ENCODE data around the gene GALNT10. TPM values are rescaled to one million over a fixed set of nuclear protein-coding genes. Genes with fewer than 3 reads are reported as not detected.

The GALNT10 gene
- total RNA-seq, 1 experiment from 2014 or later, result 22.9 TPM

- TF ChIP-seq AR (CRISPR knock-in tag; IDR thresholded peaks at IDR 0.05) (no peak), MAX (CRISPR knock-in tag; IDR thresholded peaks at IDR 0.05) (no peak), IRF2 (CRISPR knock-in tag; IDR thresholded peaks at IDR 0.05; ENCODE audit: borderline replicate concordance, low read depth) (no peak), ATF3 (CRISPR knock-in tag; conservative IDR thresholded peaks at IDR 0.05) (no peak), HMGA2 (CRISPR knock-in tag; IDR thresholded peaks at IDR 0.05) (no peak), PRDM15 (CRISPR knock-in tag; IDR thresholded peaks at IDR 0.05) (no peak), FOXP1 (CRISPR knock-in tag; IDR thresholded peaks at IDR 0.05; ENCODE audit: borderline replicate concordance) (no peak), ZNF425 (CRISPR knock-in tag; conservative IDR thresholded peaks at IDR 0.05) (no peak), ZBTB21 (CRISPR knock-in tag; IDR thresholded peaks at IDR 0.05; ENCODE audit: borderline replicate concordance) (no peak)
Measured at GRCh38 chr5:154330097-154330667, 139.6 kb downstream of the GALNT10 start (continued).

DNA sequence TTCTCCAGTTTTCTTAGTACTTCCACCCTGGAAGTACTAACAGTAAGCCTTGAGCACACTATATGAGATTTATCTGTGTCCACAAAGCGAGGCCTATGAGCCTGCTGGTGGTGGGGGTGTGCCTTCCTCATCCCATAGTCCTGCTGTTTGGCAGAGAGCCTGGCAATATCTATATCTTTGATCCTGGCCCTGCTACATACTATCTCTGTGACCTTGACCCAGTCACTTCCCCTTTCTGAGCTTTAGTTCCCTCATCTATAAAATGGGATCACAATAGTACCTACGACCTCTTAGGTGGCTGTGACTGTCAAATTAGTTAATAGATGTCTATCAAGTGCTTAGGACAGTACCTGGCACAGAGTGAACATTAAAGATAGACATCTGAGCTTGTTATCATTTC lies 140.7 kb downstream of the GALNT10 start:
- no peak overlapping the region for H3K4me3 Mint-ChIP-seq
- no peaks in the 10 kb centered on the region for H3K36me3 Mint-ChIP-seq
- no peaks in the 10 kb centered on the region for H3K9me3 Mint-ChIP-seq
- DNase-seq (ENCODE audit: low spot score) (no peak), ATAC-seq (no peak)
- no peaks in the 10 kb centered on the region for H3K4me1 Mint-ChIP-seq
- TF ChIP-seq ELF4 (CRISPR knock-in tag; IDR thresholded peaks at IDR 0.05; ENCODE audit: low read depth) (no peak), ZNF317 (CRISPR knock-in tag; IDR thresholded peaks at IDR 0.05; ENCODE audit: borderline replicate concordance, low read depth) (no peak), NR1H2 (CRISPR knock-in tag; IDR thresholded peaks at IDR 0.05) (no peak), ATF1 (CRISPR knock-in tag; IDR thresholded peaks at IDR 0.05) (no peak), FOXJ3 (CRISPR knock-in tag; IDR thresholded peaks at IDR 0.05; ENCODE audit: borderline replicate concordance) (no peak), SMAD3 (CRISPR knock-in tag; IDR thresholded peaks at IDR 0.05; ENCODE audit: borderline replicate concordance) (no peak), ZNF219 (CRISPR knock-in tag; IDR thresholded peaks at IDR 0.05; ENCODE audit: borderline replicate concordance) (no peak), SMAD4 (CRISPR knock-in tag; IDR thresholded peaks at IDR 0.05) (no peak)
- TF ChIP-seq, protein P1, sequence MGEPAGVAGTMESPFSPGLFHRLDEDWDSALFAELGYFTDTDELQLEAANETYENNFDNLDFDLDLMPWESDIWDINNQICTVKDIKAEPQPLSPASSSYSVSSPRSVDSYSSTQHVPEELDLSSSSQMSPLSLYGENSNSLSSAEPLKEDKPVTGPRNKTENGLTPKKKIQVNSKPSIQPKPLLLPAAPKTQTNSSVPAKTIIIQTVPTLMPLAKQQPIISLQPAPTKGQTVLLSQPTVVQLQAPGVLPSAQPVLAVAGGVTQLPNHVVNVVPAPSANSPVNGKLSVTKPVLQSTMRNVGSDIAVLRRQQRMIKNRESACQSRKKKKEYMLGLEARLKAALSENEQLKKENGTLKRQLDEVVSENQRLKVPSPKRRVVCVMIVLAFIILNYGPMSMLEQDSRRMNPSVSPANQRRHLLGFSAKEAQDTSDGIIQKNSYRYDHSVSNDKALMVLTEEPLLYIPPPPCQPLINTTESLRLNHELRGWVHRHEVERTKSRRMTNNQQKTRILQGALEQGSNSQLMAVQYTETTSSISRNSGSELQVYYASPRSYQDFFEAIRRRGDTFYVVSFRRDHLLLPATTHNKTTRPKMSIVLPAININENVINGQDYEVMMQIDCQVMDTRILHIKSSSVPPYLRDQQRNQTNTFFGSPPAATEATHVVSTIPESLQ (CRISPR knock-in tag; IDR thresholded peaks at IDR 0.05), result no peak
- TF ChIP-seq, protein P2, sequence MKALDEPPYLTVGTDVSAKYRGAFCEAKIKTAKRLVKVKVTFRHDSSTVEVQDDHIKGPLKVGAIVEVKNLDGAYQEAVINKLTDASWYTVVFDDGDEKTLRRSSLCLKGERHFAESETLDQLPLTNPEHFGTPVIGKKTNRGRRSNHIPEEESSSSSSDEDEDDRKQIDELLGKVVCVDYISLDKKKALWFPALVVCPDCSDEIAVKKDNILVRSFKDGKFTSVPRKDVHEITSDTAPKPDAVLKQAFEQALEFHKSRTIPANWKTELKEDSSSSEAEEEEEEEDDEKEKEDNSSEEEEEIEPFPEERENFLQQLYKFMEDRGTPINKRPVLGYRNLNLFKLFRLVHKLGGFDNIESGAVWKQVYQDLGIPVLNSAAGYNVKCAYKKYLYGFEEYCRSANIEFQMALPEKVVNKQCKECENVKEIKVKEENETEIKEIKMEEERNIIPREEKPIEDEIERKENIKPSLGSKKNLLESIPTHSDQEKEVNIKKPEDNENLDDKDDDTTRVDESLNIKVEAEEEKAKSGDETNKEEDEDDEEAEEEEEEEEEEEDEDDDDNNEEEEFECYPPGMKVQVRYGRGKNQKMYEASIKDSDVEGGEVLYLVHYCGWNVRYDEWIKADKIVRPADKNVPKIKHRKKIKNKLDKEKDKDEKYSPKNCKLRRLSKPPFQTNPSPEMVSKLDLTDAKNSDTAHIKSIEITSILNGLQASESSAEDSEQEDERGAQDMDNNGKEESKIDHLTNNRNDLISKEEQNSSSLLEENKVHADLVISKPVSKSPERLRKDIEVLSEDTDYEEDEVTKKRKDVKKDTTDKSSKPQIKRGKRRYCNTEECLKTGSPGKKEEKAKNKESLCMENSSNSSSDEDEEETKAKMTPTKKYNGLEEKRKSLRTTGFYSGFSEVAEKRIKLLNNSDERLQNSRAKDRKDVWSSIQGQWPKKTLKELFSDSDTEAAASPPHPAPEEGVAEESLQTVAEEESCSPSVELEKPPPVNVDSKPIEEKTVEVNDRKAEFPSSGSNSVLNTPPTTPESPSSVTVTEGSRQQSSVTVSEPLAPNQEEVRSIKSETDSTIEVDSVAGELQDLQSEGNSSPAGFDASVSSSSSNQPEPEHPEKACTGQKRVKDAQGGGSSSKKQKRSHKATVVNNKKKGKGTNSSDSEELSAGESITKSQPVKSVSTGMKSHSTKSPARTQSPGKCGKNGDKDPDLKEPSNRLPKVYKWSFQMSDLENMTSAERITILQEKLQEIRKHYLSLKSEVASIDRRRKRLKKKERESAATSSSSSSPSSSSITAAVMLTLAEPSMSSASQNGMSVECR (CRISPR knock-in tag; IDR thresholded peaks at IDR 0.05; ENCODE audit: borderline replicate concordance), result no peak
- H3K27me3 Mint-ChIP-seq (ENCODE audit: low read depth), result no peaks in the 10 kb centered on the region
- CTCF ChIA-PET, result no interaction called here
- no peak overlapping the region for H3K27ac Mint-ChIP-seq
- POLR2A ChIA-PET, result no interaction called here

All from WTC11 (cell line).